Stimulated activated CD4-positive, alpha-beta T cell treated with anti-CD3 and anti-CD28 coated beads, Interleukin-1b, Interleukin-23, amount 100 ng/mL, for 48 hours (primary cell): ENCODE measurements around the gene OR2L2.
"Not testable (repeated sequence)": the region's sequence is repeated elsewhere in the genome, so short reads cannot be mapped to it uniquely, and the experiment has no call there.

Experiments
- DNase-seq: peaks from one replicate; pipeline ENCODE4 v3.0.0-alpha.2; 2020

Gene OR2L2, protein sequence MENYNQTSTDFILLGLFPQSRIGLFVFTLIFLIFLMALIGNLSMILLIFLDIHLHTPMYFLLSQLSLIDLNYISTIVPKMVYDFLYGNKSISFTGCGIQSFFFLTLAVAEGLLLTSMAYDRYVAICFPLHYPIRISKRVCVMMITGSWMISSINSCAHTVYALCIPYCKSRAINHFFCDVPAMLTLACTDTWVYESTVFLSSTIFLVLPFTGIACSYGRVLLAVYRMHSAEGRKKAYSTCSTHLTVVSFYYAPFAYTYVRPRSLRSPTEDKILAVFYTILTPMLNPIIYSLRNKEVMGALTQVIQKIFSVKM

DNA sequence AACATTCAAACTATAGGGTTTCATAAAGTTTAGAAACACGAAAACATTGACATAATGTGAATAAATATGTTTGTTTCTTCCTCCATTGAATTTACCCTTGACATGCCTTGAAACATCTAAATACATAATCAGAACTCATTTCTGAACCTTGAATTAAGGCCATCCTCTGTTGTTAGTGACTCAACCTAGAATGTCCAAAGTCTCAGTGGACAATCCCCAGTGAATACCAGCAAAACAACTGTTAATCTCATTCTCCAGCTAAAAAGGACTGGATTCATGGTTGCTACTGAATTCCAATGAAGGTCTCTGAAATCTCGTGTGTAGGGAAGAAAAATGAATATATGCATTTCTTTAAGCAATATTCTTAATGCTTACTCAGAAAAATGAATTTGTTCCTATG is at the start of gene OR2L2:
Gene OR2L2, plus strand, starts transcription at position 301 of the 400 bp plus-strand sequence. CDS start 8,198 bp downstream, outside the sequence.
- DNase-seq = no peak

DNA sequence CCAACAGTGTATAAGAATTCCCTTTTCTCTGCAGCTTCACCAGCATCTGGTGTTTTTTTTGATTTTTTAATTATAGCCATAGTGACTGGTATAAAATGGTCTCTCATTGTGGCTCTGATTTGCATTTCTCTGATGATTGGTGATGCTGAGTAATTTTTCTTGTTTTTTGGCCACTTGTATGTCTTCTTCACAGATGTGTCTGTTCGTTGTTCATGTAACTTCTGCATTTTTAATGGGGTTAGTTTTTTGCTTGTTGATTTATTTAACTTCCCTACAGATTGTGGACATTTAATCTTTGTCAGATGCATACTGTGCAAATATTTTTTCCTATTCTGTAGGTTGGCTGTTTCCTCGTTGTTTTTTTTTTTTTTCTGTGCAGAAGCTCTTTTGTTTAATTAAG is 36.9 kb upstream of the OR2L2 start:
- no peak for DNase-seq

DNA sequence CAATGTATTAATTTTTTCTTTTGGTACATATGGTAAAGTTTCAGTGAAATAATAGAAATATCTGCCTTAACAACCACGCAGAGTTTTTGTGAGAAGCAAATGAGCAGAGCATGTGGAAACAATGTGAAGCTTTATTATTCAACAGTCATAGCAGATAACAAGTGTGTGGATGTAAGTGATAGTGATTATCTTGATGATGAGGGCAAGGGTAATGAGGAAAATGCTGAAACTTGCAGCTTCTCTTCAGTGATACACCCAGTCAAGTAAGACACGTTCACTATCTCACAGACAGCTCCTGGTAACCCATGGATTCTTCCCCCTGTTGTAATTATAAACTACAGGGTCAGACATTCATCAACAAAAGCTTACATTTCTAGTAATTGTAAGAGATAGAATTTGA is 31.1 kb upstream of the OR2L2 start:
- DNase-seq = no peak

DNA sequence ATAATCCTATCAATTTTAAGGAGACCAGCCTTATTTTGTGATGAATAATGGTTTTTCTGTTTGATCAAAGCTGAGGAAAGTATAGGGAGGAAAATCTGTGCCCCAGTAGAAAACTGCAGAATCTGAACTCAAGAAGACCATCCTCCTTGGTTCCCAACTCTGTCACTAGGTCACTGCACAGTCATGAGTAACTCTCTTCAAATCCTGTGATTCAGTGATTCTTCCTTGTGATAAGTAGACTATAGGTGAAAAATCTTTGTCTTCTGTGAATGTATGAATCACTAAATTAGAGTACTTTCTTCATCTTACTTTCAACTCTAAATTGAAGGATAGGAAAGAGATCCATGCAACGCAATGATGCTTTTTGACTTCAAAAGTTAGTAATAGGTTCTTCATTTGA is 29.7 kb upstream of the OR2L2 start:
- DNase-seq = no peak

DNA sequence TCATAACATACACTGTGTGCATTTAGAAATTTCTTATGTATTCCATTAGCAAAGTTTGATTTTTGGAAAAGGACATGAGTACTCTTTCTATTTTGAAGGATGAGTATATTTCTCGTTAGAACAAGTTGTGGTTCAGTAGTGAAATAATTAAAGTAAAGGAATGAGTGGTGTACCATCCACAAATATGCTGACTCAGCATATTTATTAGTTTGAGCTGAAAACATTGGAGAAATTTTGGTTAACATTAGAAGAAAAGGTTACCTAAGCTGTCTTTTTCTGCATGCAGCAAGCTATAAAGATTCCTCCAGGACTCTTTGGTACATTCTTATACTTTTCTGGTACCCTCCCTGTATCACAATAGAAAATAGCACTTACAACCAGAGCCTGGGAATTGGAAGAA is 22.1 kb upstream of the OR2L2 start:
- DNase-seq = no peak

DNA sequence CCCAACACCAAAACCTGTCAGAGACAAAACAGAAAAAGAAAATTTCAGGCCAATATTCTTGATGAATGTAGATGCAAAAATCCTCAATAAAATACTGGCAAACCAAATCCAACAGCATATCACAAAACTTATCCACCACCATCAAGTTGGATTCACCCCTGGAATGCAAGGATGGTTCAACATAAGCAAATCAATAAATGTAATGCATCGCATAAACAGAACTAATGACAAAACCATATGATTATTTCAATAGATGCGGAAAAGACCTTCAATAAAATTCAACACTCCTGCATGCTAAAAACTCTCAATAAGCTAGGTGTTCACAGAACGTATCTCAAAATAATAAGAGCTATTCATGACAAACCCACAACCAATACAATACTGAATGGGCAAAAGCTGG is 20.2 kb upstream of the OR2L2 start:
- no peak for DNase-seq

DNA sequence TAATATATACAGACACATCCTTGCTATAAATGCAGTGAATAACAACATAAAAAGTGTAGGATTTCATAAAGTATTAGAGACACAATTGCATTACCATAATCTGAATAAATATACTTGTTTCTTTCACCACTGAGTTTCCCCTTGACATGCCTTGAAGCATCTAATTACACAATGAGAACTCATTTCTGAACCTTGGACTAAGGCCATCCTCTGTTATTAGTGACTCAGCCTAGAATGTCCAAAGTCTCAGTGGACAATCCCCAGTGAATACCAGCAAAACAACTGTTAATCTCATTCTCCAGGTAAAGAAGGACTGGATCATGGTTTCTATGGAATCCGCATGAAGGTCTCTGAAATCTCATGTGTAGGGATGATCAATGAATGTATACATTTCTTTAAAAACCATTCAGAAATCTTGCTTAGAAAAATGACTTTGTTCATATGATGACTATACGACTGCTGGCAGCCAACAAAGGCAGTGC is 16.6 kb upstream of the OR2L2 start, which contains the start of gene OR2L5:
Gene OR2L5, plus strand, starts transcription at position 432 of the 482 bp plus-strand sequence. CDS start 8,288 bp downstream, outside the sequence.
- DNase-seq = no peak

DNA sequence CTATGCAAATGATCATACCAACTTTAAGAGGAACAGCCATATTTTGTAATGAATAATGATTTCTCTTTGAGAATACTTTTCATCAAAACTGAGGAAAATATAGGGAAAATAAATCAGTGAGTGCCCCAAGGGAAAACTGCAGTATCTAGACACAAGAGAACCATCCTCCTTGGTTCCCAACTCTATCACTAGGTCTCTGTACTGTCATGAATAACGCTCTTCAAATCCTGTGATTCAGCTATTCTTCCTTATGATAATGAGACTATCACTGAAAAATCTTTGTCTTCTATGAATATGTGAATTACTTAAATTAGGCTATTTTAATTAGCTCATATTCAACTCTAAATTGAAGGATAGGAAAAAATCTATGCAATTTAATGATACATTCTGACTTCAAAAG is 14.1 kb upstream of the OR2L2 start:
- DNase-seq = no peak

DNA sequence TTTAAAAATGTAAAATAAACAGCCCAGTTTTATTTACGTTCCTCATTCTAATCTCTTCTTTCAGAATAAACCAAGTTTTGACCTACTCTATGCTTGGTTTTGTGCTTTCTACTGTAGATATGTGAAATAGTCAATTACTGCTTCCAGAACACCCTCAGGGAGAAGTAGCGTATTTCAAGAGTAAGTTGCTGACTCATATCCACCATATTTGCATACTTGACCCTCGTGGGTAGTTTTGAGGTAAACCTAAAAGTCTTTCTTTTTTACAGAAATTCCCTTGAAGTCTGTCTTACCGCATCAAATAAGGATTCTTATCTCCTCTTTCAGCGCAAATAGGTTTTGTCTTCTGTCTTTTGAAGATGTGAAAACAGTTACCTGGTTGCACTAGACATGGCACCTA is 15.3 kb downstream of the OR2L2 start:
- no peak for DNase-seq

DNA sequence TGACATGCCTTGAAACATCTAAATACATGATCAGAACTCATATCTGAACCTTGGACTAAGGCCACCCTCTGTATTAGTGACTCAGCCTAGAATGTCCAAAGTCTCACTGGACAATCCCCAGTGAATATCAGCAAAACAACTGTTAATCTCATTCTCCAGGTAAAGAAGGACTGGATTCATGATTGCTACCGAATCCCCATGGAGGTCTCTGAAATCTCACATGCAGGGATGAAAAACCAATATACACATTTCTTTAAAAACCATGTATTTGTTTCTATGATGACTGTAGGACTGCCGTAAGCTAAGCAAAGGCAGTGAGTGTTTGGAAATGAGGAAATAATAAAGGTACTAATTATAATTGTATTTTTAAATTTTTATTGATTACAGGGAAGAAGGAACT is 16.7 kb downstream of the OR2L2 start, which contains the start of gene OR2L3:
Gene OR2L3, plus strand, starts transcription at position 301 of the 400 bp plus-strand sequence. CDS start 13,846 bp downstream, outside the sequence.
- DNase-seq = no peak

DNA sequence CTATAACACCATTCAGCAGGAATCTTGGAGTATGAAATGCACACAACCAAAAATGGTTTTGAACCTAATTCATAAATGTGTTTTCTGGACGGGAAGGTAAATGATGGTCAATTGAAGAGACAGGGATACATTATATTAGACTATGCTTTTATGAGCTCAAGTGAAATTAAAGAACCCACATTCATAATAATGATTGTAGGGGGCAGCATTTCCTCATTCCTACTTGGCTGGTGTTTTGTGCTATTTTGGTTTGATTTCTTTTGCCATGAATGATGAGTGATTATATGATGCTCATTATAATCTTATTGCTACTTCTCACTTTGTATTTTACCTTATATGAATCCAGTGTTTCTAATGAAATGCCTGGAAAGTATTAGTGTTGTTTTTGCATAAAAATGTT is 17.1 kb downstream of the OR2L2 start:
- no peak for DNase-seq

DNA sequence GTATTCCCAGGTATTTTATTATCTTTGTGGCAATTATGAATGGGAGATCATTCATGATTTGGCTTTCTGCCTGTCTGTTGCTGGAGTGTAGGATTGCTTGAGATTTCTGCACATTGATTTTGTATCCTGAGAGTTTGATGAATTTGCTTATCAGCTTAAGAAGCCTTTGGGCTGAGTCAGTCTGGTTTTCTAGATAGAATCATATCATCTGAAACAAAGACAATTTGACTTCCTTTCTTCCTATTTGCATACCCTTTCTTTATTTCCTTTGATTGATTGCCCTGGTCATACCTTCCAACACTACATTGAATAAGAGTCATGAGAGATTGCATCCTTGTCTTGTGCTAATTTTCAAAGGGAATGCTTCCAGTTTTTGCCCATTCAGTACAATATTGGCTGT is 24.8 kb downstream of the OR2L2 start:
- DNase-seq = no peak

DNA sequence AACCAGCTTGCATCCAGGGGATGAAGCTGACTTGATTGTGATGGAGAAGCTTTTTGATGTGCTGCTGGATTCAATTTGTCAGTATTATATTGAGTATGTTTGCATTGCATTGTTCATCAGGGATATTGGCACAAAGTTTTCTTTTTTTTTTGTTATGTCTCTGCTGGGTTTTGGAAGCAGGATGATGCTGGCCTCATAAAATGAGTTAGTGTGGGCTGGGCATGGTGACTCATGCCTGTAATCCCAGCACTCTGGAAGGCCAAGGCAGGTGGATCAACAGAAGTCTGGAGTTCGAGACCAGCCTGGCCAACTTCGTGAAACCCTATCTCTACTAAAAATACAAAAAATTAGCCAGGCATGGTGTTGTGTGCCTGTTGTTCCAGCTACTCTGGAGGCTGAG is 25.4 kb downstream of the OR2L2 start:
- no peak for DNase-seq

DNA sequence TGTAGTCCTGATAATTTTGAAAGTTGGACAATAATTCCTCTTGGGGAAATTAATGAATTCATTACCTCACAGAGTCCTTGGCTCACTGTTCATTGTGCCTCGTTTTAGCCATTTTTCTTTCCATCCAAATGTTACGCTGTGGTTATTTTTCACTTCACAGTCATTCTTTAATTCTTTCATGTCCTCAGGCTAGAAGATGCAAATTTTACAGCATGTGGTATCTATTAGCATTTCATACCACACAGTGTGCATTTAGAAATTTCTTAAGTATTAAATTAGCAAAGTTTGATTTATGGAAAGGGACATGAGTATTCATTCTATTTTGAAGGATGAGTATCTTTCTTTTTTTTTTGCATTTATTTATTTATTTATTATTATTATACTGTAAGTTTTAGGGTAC is 35.2 kb downstream of the OR2L2 start:
- no peak for DNase-seq

DNA sequence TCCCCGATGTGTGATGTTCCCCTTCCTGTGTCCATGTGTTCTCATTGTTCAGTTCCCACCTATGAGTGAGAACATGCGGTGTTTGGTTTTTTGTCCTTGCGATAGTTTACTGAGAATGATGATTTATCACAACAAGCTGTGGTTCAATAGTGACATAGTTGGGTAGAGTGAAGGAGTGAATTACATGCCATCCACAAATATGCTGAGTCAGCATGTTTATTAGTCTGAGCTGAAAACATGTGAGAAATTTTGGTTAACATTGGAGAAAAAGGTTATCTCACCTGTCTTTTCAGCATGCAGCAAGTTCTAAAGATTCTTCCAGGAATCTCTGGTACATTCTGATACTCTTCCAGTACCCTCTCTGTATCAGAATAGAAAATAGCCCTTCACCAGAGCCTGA is 35.7 kb downstream of the OR2L2 start:
- DNase-seq = no peak

DNA sequence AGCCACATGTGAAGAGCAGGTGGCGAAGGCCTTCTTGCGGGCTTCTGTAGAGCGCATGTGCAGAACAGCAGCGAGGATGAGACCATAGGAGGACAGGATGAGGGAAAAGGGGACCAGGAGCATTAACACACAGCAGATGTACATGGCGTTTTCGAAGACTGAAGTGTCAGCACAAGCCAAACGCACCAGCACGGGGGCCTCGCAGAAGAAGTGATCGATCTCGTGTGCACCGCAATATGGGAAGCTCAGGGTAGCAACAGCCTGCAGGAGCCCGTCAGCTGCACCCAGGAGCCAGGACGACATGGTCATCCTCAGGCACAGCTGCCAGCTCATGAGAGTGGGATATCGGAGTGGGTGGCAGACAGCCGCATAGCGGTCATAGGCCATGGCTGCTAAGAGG is 54.0 kb downstream of the OR2L2 start:
- DNase-seq = not testable (repeated sequence)
